ENCODE measurements around the gene SFXN4.
"Not testable (repeated sequence)": the region's sequence is repeated elsewhere in the genome, so short reads cannot be mapped to it uniquely, and the experiment has no call there.

SFXN4 gene

GRCh38 chr10:119151601-119152000, 13.9 kb downstream of the SFXN4 start:
- not testable (repeated sequence) for DNase-seq (ENCODE audit: low read depth); H3K4me3 ChIP-seq (ENCODE audit: low read depth, low read length)

- H3K4me3 ChIP-seq (ENCODE audit: low read depth, low read length): no peak overlapping the region
- DNase-seq (ENCODE audit: low read depth): no peak
These were observed 15.8 kb downstream of the SFXN4 start for GRCh38 chr10:119149729-119150128.

GRCh38 chr10:119149157-119149556, 16.4 kb downstream of the SFXN4 start:
- no peak for DNase-seq (ENCODE audit: low read depth)
- no peak overlapping the region for H3K4me3 ChIP-seq (ENCODE audit: low read depth, low read length)

- no peak overlapping the region for H3K4me3 ChIP-seq (ENCODE audit: low read depth, low read length)
- DNase-seq (ENCODE audit: low read depth): no peak
These were observed 21.9 kb downstream of the SFXN4 start for GRCh38 chr10:119143657-119144056.

- no peak for DNase-seq (ENCODE audit: low read depth)
- no peak overlapping the region for H3K4me3 ChIP-seq (ENCODE audit: low read depth, low read length)
These were observed 24.8 kb downstream of the SFXN4 start for GRCh38 chr10:119140603-119141245.

GRCh38 chr10:119139464-119140067, 25.9 kb downstream of the SFXN4 start:
- no peak for DNase-seq (ENCODE audit: low read depth)
- no peak overlapping the region for H3K4me3 ChIP-seq (ENCODE audit: low read depth, low read length)

- no peak for DNase-seq (ENCODE audit: low read depth)
- H3K4me3 ChIP-seq (ENCODE audit: low read depth, low read length): no peak overlapping the region
These were observed 26.9 kb downstream of the SFXN4 start for GRCh38 chr10:119138346-119139306.

- not testable (repeated sequence) for H3K4me3 ChIP-seq (ENCODE audit: low read depth, low read length); DNase-seq (ENCODE audit: low read depth)
These were observed 27.6 kb downstream of the SFXN4 start for GRCh38 chr10:119137878-119138277.

GRCh38 chr10:119136084-119136483, 29.4 kb downstream of the SFXN4 start:
- no peak for DNase-seq (ENCODE audit: low read depth)

GRCh38 chr10:119135513-119135881, 30.0 kb downstream of the SFXN4 start:
- no peak overlapping the region for H3K4me3 ChIP-seq (ENCODE audit: low read depth, low read length)
- peak; percentile 59 for DNase-seq (ENCODE audit: low read depth)

More at GRCh38 chr10:119136084-119136483, 29.4 kb downstream of the SFXN4 start:
- H3K4me3 ChIP-seq (ENCODE audit: low read depth, low read length): no peak overlapping the region

- DNase-seq (ENCODE audit: low read depth): no peak
These were observed 31.6 kb downstream of the SFXN4 start for GRCh38 chr10:119133949-119134348.

GRCh38 chr10:119132521-119133345, 32.8 kb downstream of the SFXN4 start:
- no peak overlapping the region for H3K4me3 ChIP-seq (ENCODE audit: low read depth, low read length)
- no peak for DNase-seq (ENCODE audit: low read depth)

More at GRCh38 chr10:119133949-119134348, 31.6 kb downstream of the SFXN4 start:
- H3K4me3 ChIP-seq (ENCODE audit: low read depth, low read length): no peak overlapping the region

GRCh38 chr10:119131512-119132240, 33.8 kb downstream of the SFXN4 start:
- no peak overlapping the region for H3K4me3 ChIP-seq (ENCODE audit: low read depth, low read length)
- DNase-seq (ENCODE audit: low read depth): no peak

GRCh38 chr10:119129721-119130120, 35.8 kb downstream of the SFXN4 start:
- no peak overlapping the region for H3K4me3 ChIP-seq (ENCODE audit: low read depth, low read length)
- no peak for DNase-seq (ENCODE audit: low read depth)

- DNase-seq (ENCODE audit: low read depth): no peak
- H3K4me3 ChIP-seq (ENCODE audit: low read depth, low read length): no peak overlapping the region
These were observed 39.6 kb downstream of the SFXN4 start for GRCh38 chr10:119125942-119126341.

GRCh38 chr10:119120875-119121274, 44.6 kb downstream of the SFXN4 start:
- no peak overlapping the region for H3K4me3 ChIP-seq (ENCODE audit: low read depth, low read length)
- no peak for DNase-seq (ENCODE audit: low read depth)

- H3K4me3 ChIP-seq (ENCODE audit: low read depth, low read length): no peak overlapping the region
- no peak for DNase-seq (ENCODE audit: low read depth)
These were observed 45.1 kb downstream of the SFXN4 start for GRCh38 chr10:119120413-119120867.

- DNase-seq (ENCODE audit: low read depth): no peak
- H3K4me3 ChIP-seq (ENCODE audit: low read depth, low read length): no peak overlapping the region
These were observed 46.1 kb downstream of the SFXN4 start for GRCh38 chr10:119119400-119119799.

- no peak for DNase-seq (ENCODE audit: low read depth)
- H3K4me3 ChIP-seq (ENCODE audit: low read depth, low read length): no peak overlapping the region
These were observed 47.3 kb downstream of the SFXN4 start for GRCh38 chr10:119118231-119118630.

All from skeletal muscle cell (primary cell).